ENCODE data around the gene ZNHIT2. TPM values are rescaled to one million over a fixed set of nuclear protein-coding genes. Genes with fewer than 3 reads are reported as not detected.

ZNHIT2 gene
- total RNA-seq, 1 donor from 2014 or later, result 1.5 TPM

GRCh38 chr11:65083834-65084597 is 33.5 kb downstream of the ZNHIT2 start, which contains the start of the genes CDCA5 and ZFPL1:
Gene CDCA5 (minus strand): TSS chr11:65084040. CDS start chr11:65083978, 62 bp downstream.
Gene ZFPL1 (plus strand): TSS chr11:65084222. CDS start chr11:65084699, 477 bp downstream.
- Histone ChIP-seq H3K36me3 (peaks cover 5% of the 10 kb centered on the region), H3K27me3 (no peaks in the 10 kb centered on the region), H3K27ac (peak within 1 kb of the TSS; percentile 93), H3K79me2 (ENCODE audit: low read depth) (peaks cover 50% of the 10 kb centered on the region), H3K4me1 (peaks cover 14% of the 10 kb centered on the region), H3K4me2 (peak within 1 kb of the TSS; percentile 96), H3K4me3 (peak within 1 kb of the TSS; percentile 91), H3F3A (ENCODE audit: low read depth) (peaks cover 19% of the 10 kb centered on the region), H3K9me3 (ENCODE audit: low read depth) (no peaks in the 10 kb centered on the region), H3K9ac (peak within 1 kb of the TSS; percentile 90), H2AFZ (replicated peaks) (peak within 1 kb of the TSS; percentile 83), H4K20me1 (ENCODE audit: low read depth) (no peaks in the 10 kb centered on the region)
- Mint-ChIP-seq H3K9me3 (no peaks in the 10 kb centered on the region), H3K36me3 (peaks cover 14% of the 10 kb centered on the region), H3K4me3 (peak within 1 kb of the TSS; percentile 98), H3K4me1 (peaks cover 23% of the 10 kb centered on the region), H3K27me3 (ENCODE audit: insufficient read depth, low read depth) (peaks cover 4% of the 10 kb centered on the region), H3K27ac (peak within 1 kb of the TSS; percentile 96)
- no peak for TF ChIP-seq EZH2phosphoT487 (IDR thresholded peaks at IDR 0.05)
- TF ChIP-seq CTCF (IDR thresholded peaks at IDR 0.05), result no peak
- TF ChIP-seq EZH2 (IDR thresholded peaks at IDR 0.05), result no peak
- peak; percentile 98 for DNase-seq (ENCODE audit: low spot score)

GRCh38 chr11:65083134-65083833 is 34.2 kb downstream of the ZNHIT2 start:
- H3K27ac ChIP-seq, result no peak overlapping the region
- H3K27ac Mint-ChIP-seq, result peak overlapping the region; percentile 96
- H3K79me2 ChIP-seq (ENCODE audit: low read depth), result peaks cover 57% of the 10 kb centered on the region
- H3K4me2 ChIP-seq, result peak overlapping the region; percentile 96
- peak overlapping the region; percentile 83 for H2AFZ ChIP-seq (replicated peaks)
- peaks cover 27% of the 10 kb centered on the region for H3K4me1 Mint-ChIP-seq
- H3K9me3 Mint-ChIP-seq, result no peaks in the 10 kb centered on the region
- peak overlapping the region; percentile 91 for H3K4me3 ChIP-seq
- peak; percentile 18 for DNase-seq (ENCODE audit: low spot score)
- peak overlapping the region; percentile 90 for H3K9ac ChIP-seq
- H3K4me1 ChIP-seq, result peaks cover 14% of the 10 kb centered on the region
- H3K27me3 ChIP-seq, result no peaks in the 10 kb centered on the region
- H3K27me3 Mint-ChIP-seq (ENCODE audit: insufficient read depth, low read depth), result peaks cover 4% of the 10 kb centered on the region
- no peak for TF ChIP-seq EZH2phosphoT487 (IDR thresholded peaks at IDR 0.05)
- no peak for TF ChIP-seq EZH2 (IDR thresholded peaks at IDR 0.05)
- no peak for TF ChIP-seq CTCF (IDR thresholded peaks at IDR 0.05)
- H3K9me3 ChIP-seq (ENCODE audit: low read depth), result no peaks in the 10 kb centered on the region
- peaks cover 21% of the 10 kb centered on the region for H3F3A ChIP-seq (ENCODE audit: low read depth)
- H4K20me1 ChIP-seq (ENCODE audit: low read depth), result peaks cover 7% of the 10 kb centered on the region
- H3K36me3 ChIP-seq, result peaks cover 5% of the 10 kb centered on the region
- peaks cover 20% of the 10 kb centered on the region for H3K36me3 Mint-ChIP-seq
- H3K4me3 Mint-ChIP-seq, result peak overlapping the region; percentile 98

- Histone ChIP-seq H2AFZ (replicated peaks) (no peak overlapping the region), H3K9me3 (ENCODE audit: low read depth) (no peaks in the 10 kb centered on the region), H3F3A (ENCODE audit: low read depth) (peaks cover 17% of the 10 kb centered on the region), H3K4me3 (no peak overlapping the region), H3K4me1 (peaks cover 8% of the 10 kb centered on the region), H3K36me3 (peaks cover 5% of the 10 kb centered on the region), H3K27me3 (no peaks in the 10 kb centered on the region), H3K27ac (no peak overlapping the region), H3K79me2 (ENCODE audit: low read depth) (peaks cover 59% of the 10 kb centered on the region), H3K4me2 (no peak overlapping the region), H3K9ac (no peak overlapping the region), H4K20me1 (ENCODE audit: low read depth) (peaks cover 16% of the 10 kb centered on the region)
- Mint-ChIP-seq H3K4me1 (peaks cover 23% of the 10 kb centered on the region), H3K4me3 (no peak overlapping the region), H3K9me3 (no peaks in the 10 kb centered on the region), H3K27ac (no peak overlapping the region), H3K36me3 (peaks cover 36% of the 10 kb centered on the region), H3K27me3 (ENCODE audit: insufficient read depth, low read depth) (peaks cover 2% of the 10 kb centered on the region)
- DNase-seq (ENCODE audit: low spot score), result no peak
- no peak for TF ChIP-seq EZH2phosphoT487 (IDR thresholded peaks at IDR 0.05)
- TF ChIP-seq EZH2 (IDR thresholded peaks at IDR 0.05), result no peak
- TF ChIP-seq CTCF (IDR thresholded peaks at IDR 0.05), result no peak
Measured at GRCh38 chr11:65078786-65079342, 38.6 kb downstream of the ZNHIT2 start.
